Left cardiac atrium (tissue), 4 donors: Measurements from ENCODE around the gene ARID3A. TPM values are rescaled to one million over a fixed set of nuclear protein-coding genes. Genes with fewer than 3 reads are reported as not detected.

Source experiments
- ATAC-seq, 2 donors: fragments of 200-7000 bp; cut with Tn5 transposase; one replicate each; pipeline ENCODE4 v1.9.1; 2020; ENCODE audit warnings: mild to moderate bottlenecking in 2 of 2, moderate library complexity in 2 of 2
- DNase-seq: peaks from one replicate; pipeline ENCODE4 v3.0.0-alpha.2; 2020
- intact Hi-C, 2 donors: fragments of 100-400 bp; cut with DNase I; formaldehyde crosslinking; loops; one replicate each; pipeline versions ENCODE4 v1.14.1 to v1.15.1; 2022 to 2023
- total RNA-seq, 2 donors: library from RNA; stranded (reverse); fragmentation: NEBNext Ultra II Directional; extraction: Animal tissue kit (Norgen Biotek cat#: 25700); gene quantifications; one replicate each; pipeline ENCODE4 v1.2.1, GENCODE V29; 2021
- donor health status: DM: no; HTN: yes; CAD: no.
- donor health status: DM: no; HTN: yes; CAD: no; lungs with severe emphysema.
- donor health status: DM: yes; HTN: yes; CAD: no.
- donor health status: Dilated cardiomyopathy.

Gene ARID3A
- total RNA-seq, 2 donors from 2014 or later = 5.3 to 5.8 TPM

- ATAC-seq = no peak
- no peak for DNase-seq
- intact Hi-C loops = no loop called here
These were observed 66.3 kb downstream of the ARID3A start for GRCh38 chr19:991932-992669.

GRCh38 chr19:992670-993055 lies 66.8 kb downstream of the ARID3A start:
- no peak for DNase-seq
- no peak for ATAC-seq
- intact Hi-C loops = no loop called here

GRCh38 chr19:993361-993830 lies 67.6 kb downstream of the ARID3A start:
- ATAC-seq (no peak), DNase-seq (no peak)
- intact Hi-C loops = no loop called here

GRCh38 chr19:993831-994393 lies 68.1 kb downstream of the ARID3A start:
- intact Hi-C loops = no loop called here
- no peak for ATAC-seq
- no peak for DNase-seq

- intact Hi-C loops = no loop called here
- no peak for ATAC-seq
- DNase-seq = no peak
These were observed 68.7 kb downstream of the ARID3A start for GRCh38 chr19:994516-994915.

- intact Hi-C loops = no loop called here
- ATAC-seq = no peak
These were observed 69.4 kb downstream of the ARID3A start for GRCh38 chr19:995051-995827.

GRCh38 chr19:996051-996838 lies 70.4 kb downstream of the ARID3A start:
- ATAC-seq (peak in 1 of 2 donors; percentile 14), DNase-seq (no peak)
- intact Hi-C loops = no loop called here

More at GRCh38 chr19:995051-995827, 69.4 kb downstream of the ARID3A start:
- no peak for DNase-seq

DNA sequence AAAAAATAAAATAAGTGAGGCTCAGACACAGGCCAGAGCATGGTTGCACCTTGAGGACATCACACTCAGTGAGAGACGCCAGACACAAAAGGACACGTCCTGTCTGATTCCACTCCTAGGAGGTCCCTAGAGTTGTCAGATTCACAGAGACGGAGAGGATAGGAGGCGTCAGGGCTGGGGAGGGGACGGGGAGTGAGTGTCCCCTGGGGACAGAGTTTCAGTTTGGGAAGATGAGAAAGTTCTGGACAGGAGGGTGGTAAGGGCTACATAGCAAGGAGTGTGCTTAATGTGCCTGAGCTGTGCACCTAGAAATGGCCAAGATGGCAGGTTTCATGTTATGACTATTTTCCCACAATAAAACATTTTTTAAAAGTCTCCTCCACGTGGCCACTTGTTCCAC lies 72.2 kb downstream of the ARID3A start:
- ATAC-seq = no peak
- intact Hi-C loops = no loop called here
- DNase-seq = no peak

- DNase-seq (no peak), ATAC-seq (no peak)
- intact Hi-C loops = no loop called here
These were observed 73.5 kb downstream of the ARID3A start for GRCh38 chr19:999379-999719.

GRCh38 chr19:1000095-1000494 lies 74.3 kb downstream of the ARID3A start, which contains the start of gene GRIN3B:
Gene GRIN3B, plus strand, starts transcription at chr19:1000419. Its CDS starts 19 bp downstream, at chr19:1000438.
- ATAC-seq (peak; percentile 8 to 23), DNase-seq (peak; percentile 70)
- intact Hi-C loops = no loop called here

GRCh38 chr19:1000591-1001537 lies 75.0 kb downstream of the ARID3A start:
- DNase-seq (no peak), ATAC-seq (no peak)
- intact Hi-C loops = no loop called here

GRCh38 chr19:1001538-1002166 lies 75.8 kb downstream of the ARID3A start:
- intact Hi-C loops = no loop called here
- ATAC-seq = peak; percentile 63 to 66
- no peak for DNase-seq

DNA sequence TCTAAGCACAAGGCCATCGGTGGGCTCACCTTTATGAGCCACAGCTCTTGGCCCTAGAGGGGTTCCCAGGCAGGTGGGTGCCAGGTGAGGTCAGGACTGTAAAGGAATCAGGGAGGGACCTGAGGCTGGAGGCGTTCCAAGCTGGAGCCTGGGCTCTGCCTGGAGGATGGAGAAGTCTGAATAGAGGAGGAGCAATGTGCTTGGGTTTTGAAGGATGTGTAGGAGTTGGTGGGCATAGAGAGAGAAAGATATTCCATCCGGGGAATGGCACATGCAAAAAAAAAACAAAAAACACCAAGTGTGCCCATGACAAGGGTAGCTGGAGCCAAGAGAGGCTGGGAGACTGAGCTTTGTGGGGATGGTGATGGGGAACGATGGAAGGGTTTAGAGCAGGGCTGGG lies 76.8 kb downstream of the ARID3A start:
- intact Hi-C loops = no loop called here
- ATAC-seq (no peak), DNase-seq (no peak)

GRCh38 chr19:1003283-1003682 lies 77.4 kb downstream of the ARID3A start:
- intact Hi-C loops = no loop called here
- no peak for DNase-seq
- ATAC-seq = no peak

DNA sequence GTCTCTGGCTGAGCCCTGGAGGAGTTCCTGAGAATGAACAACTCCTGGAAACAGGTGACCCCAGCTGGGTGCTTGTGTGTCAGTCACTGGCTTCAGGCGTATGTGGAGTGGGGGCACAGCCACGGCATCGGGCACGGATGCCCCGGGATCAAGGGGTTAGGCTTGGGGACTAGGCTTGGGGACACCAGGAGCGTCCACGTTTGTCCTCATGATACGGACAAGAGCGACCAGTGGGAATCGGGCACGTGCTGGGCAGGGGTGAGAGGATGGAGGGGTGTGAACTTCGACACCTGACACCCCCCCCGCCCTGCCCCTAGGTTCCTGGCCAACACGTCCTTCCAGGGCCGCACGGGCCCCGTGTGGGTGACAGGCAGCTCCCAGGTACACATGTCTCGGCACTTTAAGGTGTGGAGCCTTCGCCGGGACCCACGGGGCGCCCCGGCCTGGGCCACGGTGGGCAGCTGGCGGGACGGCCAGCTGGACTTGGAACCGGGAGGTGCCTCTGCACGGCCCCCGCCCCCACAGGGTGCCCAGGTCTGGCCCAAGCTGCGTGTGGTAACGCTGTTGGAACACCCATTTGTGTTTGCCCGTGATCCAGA lies 78.5 kb downstream of the ARID3A start:
- no peak for DNase-seq
- ATAC-seq = no peak

DNA sequence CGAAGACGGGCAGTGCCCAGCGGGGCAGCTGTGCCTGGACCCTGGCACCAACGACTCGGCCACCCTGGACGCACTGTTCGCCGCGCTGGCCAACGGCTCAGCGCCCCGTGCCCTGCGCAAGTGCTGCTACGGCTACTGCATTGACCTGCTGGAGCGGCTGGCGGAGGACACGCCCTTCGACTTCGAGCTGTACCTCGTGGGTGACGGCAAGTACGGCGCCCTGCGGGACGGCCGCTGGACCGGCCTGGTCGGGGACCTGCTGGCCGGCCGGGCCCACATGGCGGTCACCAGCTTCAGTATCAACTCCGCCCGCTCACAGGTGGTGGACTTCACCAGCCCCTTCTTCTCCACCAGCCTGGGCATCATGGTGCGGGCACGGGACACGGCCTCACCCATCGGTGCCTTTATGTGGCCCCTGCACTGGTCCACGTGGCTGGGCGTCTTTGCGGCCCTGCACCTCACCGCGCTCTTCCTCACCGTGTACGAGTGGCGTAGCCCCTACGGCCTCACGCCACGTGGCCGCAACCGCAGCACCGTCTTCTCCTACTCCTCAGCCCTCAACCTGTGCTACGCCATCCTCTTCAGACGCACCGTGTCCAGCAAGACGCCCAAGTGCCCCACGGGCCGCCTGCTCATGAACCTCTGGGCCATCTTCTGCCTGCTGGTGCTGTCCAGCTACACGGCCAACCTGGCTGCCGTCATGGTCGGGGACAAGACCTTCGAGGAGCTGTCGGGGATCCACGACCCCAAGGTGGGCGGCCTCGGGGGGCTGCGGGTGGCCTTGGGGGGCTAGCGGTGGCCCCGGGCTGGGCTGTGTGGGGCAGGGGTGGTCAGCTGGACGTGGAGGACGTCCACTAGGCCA lies 79.2 kb downstream of the ARID3A start:
- ATAC-seq (no peak), DNase-seq (no peak)
- intact Hi-C loops = no loop called here

More for the DNA sequence above, 78.5 kb downstream of the ARID3A start:
- intact Hi-C loops = no loop called here
